DOHH2 (cell line): ENCODE data around the gene ADIG.

Experiments used
- CTCF ChIP-seq: fragments of 200-600 bp; sonication (generic); IDR thresholded peaks from one replicate; pipeline ENCODE4 v1.5.1; 2014; ENCODE audit warnings: antibody characterized with exemption, mild to moderate bottlenecking, low read depth, low read length; ENCODE audit not compliant: poor library complexity, severe bottlenecking
- EZH2phosphoT487 ChIP-seq: fragments of 200-600 bp; sonication (generic); IDR thresholded peaks from 2 replicates; pipeline ENCODE4 v1.6.1; 2017; ENCODE audit warnings: borderline replicate concordance, mild to moderate bottlenecking, antibody characterized with exemption, low read length, moderate library complexity, mixed read lengths

DNA sequence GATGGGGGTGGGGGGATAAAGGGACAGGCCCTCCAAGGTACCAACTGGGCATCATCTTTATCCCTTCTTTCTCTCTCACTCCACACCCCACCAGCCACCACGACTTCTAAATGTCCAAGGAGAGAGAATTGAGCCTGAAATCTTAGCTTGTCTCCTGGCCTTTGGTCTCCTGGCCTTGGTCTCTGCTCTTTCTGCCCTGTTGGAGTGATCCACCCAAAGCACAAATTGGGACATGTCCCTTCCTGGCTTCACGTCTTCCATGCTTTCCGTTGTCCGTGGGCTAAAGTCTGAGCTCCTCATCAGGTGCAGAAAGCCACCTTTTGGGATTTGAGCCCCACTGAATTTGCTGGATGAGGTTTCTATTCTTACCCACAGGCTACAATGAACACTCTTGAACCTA is 8.4 kb downstream of the ADIG start:
- TF ChIP-seq CTCF (no peak), EZH2phosphoT487 (no peak)
